ENCODE data around the gene CHST8. TPM values are rescaled to one million over a fixed set of nuclear protein-coding genes. Genes with fewer than 3 reads are reported as not detected.

Gene CHST8
- total RNA-seq, 4 donors from 2014 or later = 0.39 to 4.4 (median 0.96) TPM

DNA sequence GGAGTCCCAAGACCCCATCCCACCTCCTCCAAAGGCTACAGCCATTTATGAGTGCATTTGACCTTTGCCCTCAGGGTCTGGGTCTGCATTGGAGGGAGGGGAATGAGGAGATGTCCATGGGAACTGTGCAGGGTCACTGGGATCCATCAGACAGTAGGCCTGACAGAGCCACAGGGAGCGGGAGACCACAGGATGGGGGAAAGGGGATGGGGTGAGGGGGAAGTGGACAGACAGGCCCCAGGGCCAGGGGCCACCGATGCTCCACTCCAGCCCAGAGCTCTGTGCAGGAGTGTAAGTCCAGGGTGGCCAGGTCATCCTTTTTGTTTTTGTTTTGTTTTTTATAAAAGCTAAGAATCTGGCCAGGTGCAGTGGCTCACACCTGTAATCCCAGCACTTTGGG lies 82.5 kb downstream of the CHST8 start:
- TF ChIP-seq POLR2A (IDR thresholded peaks at IDR 0.05) = no peak
- TF ChIP-seq EP300 (IDR thresholded peaks at IDR 0.05) = no peak
- TF ChIP-seq, protein P1, sequence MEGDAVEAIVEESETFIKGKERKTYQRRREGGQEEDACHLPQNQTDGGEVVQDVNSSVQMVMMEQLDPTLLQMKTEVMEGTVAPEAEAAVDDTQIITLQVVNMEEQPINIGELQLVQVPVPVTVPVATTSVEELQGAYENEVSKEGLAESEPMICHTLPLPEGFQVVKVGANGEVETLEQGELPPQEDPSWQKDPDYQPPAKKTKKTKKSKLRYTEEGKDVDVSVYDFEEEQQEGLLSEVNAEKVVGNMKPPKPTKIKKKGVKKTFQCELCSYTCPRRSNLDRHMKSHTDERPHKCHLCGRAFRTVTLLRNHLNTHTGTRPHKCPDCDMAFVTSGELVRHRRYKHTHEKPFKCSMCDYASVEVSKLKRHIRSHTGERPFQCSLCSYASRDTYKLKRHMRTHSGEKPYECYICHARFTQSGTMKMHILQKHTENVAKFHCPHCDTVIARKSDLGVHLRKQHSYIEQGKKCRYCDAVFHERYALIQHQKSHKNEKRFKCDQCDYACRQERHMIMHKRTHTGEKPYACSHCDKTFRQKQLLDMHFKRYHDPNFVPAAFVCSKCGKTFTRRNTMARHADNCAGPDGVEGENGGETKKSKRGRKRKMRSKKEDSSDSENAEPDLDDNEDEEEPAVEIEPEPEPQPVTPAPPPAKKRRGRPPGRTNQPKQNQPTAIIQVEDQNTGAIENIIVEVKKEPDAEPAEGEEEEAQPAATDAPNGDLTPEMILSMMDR (IDR thresholded peaks at IDR 0.05) = no peak
- DNase-seq (ENCODE audit: low spot score in 2 of 2) = no peak

GRCh38 chr19:33705090-33705847 lies 83.5 kb downstream of the CHST8 start:
- Histone ChIP-seq H3K27ac (no peak overlapping the region), H3K36me3 (no peaks in the 10 kb centered on the region), H3K9me3 (peaks cover 0 to 5% (median 0%) of the 10 kb centered on the region in 4 donors), H3K27me3 (no peaks in the 10 kb centered on the region), H3K4me1 (no peaks in the 10 kb centered on the region), H3K4me3 (no peak overlapping the region)
- WGBS, 2 donors = 70 to 81% methylated on average over 11 of the region's 11 CpGs
- TF ChIP-seq EP300 (IDR thresholded peaks at IDR 0.05) (no peak), POLR2A (IDR thresholded peaks at IDR 0.05) (no peak)
- TF ChIP-seq, protein P1 (IDR thresholded peaks at IDR 0.05) = no peak
- no peak for DNase-seq (ENCODE audit: low spot score in 2 of 2)

More for the DNA sequence above, 82.5 kb downstream of the CHST8 start:
- H3K4me1 ChIP-seq = no peaks in the 10 kb centered on the region
- 53 to 59% methylated on average over 2 of the region's 2 CpGs for WGBS, 2 donors
- H3K9me3 ChIP-seq = no peaks in the 10 kb centered on the region
- H3K27ac ChIP-seq = no peak overlapping the region
- H3K4me3 ChIP-seq = no peak overlapping the region
- H3K36me3 ChIP-seq = no peaks in the 10 kb centered on the region
- no peaks in the 10 kb centered on the region for H3K27me3 ChIP-seq

- no peak overlapping the region for H3K4me3 ChIP-seq
- peaks cover 0 to 9% (median 0%) of the 10 kb centered on the region in 4 donors for H3K9me3 ChIP-seq
- DNase-seq (ENCODE audit: low spot score in 2 of 2) = no peak
- TF ChIP-seq POLR2A (IDR thresholded peaks at IDR 0.05) (no peak), EP300 (IDR thresholded peaks at IDR 0.05) (no peak)
- TF ChIP-seq, protein P1 (IDR thresholded peaks at IDR 0.05) = no peak
- no peaks in the 10 kb centered on the region for H3K4me1 ChIP-seq
- 84 to 92% methylated on average over 4 to 5 of the region's 5 CpGs for WGBS, 2 donors
- H3K27ac ChIP-seq = no peak overlapping the region
- no peaks in the 10 kb centered on the region for H3K27me3 ChIP-seq
- H3K36me3 ChIP-seq = no peaks in the 10 kb centered on the region
These were observed 84.1 kb downstream of the CHST8 start for GRCh38 chr19:33705860-33706259.

- Histone ChIP-seq H3K27me3 (no peaks in the 10 kb centered on the region), H3K4me1 (no peaks in the 10 kb centered on the region), H3K36me3 (no peaks in the 10 kb centered on the region), H3K9me3 (peaks cover 0 to 9% (median 0%) of the 10 kb centered on the region in 4 donors), H3K27ac (no peak overlapping the region), H3K4me3 (no peak overlapping the region)
- TF ChIP-seq, protein P1 (IDR thresholded peaks at IDR 0.05) = no peak
- TF ChIP-seq EP300 (IDR thresholded peaks at IDR 0.05) = no peak
- TF ChIP-seq POLR2A (IDR thresholded peaks at IDR 0.05) = no peak
- no peak for DNase-seq (ENCODE audit: low spot score in 2 of 2)
- WGBS, 2 donors = 62 to 64% methylated on average over 10 of the region's 10 CpGs
These were observed 84.9 kb downstream of the CHST8 start for GRCh38 chr19:33706631-33707030.

DNA sequence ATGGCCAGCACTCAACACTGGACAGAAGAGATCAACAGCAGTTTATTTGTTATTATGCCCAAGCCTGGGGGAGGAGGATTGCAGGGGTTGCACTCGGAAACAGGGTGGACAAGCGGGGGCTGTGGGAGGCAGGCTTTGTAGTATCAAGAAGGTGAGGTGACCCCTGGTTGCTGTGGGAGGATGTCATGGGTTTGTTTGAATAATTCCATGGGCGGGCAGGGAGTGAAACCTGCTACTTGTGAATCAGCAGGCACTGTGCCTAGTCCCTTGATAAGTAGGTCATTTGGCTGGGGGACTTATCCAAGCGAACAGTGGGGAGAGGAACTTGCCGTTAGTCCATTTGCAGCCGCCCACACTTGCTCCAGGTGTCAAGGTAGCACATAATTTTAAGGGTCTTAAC lies 90.5 kb downstream of the CHST8 start:
- 78% methylated on average over 6 of the region's 6 CpGs for WGBS, 2 donors
- no peak for DNase-seq (ENCODE audit: low spot score in 2 of 2)

More for the DNA sequence above, 90.5 kb downstream of the CHST8 start:
- no peak overlapping the region for H3K27ac ChIP-seq
- TF ChIP-seq, protein P1 (IDR thresholded peaks at IDR 0.05) = no peak
- no peak for TF ChIP-seq EP300 (IDR thresholded peaks at IDR 0.05)
- no peak for TF ChIP-seq POLR2A (IDR thresholded peaks at IDR 0.05)
- H3K9me3 ChIP-seq = peaks cover 0 to 39% (median 0%) of the 10 kb centered on the region in 4 donors
- no peaks in the 10 kb centered on the region for H3K36me3 ChIP-seq
- H3K27me3 ChIP-seq = no peaks in the 10 kb centered on the region
- H3K4me3 ChIP-seq = no peak overlapping the region
- no peaks in the 10 kb centered on the region for H3K4me1 ChIP-seq
